Measurements from ENCODE around the gene WIPF1.

WIPF1 gene, protein sequence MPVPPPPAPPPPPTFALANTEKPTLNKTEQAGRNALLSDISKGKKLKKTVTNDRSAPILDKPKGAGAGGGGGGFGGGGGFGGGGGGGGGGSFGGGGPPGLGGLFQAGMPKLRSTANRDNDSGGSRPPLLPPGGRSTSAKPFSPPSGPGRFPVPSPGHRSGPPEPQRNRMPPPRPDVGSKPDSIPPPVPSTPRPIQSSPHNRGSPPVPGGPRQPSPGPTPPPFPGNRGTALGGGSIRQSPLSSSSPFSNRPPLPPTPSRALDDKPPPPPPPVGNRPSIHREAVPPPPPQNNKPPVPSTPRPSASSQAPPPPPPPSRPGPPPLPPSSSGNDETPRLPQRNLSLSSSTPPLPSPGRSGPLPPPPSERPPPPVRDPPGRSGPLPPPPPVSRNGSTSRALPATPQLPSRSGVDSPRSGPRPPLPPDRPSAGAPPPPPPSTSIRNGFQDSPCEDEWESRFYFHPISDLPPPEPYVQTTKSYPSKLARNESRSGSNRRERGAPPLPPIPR

GRCh38 chr2:174597345-174598047, at the start of gene WIPF1:
WIPF1 (minus strand) TSS chr2:174597804; CDS start chr2:174585573, 12,231 bp downstream.
- no peak for DNase-seq (ENCODE audit: low spot score)

DNA sequence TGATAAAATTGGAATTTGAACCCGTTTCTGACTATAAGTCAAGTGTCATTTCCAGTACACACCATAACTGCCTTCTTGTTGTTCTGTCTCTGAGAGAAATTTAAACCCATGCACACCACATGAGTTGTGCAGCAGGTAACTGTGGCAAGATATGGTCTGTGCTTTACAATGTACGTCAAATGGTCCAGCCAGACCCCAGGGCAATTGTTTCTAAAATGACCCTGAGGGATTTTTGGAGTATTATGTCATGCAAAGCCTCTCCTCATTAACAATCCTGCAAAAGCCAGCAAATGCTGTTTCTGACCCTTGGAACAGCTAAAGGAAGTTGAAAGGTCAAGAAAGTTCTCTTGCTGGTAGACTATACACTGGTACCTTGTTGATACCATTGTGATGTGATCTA, 47.7 kb upstream of the WIPF1 start:
- no peak for DNase-seq (ENCODE audit: low spot score)

- DNase-seq (ENCODE audit: low spot score) = no peak
Measured at GRCh38 chr2:174644406-174644805, 46.8 kb upstream of the WIPF1 start.

- DNase-seq (ENCODE audit: low spot score) = no peak
Measured at GRCh38 chr2:174643356-174643755, 45.8 kb upstream of the WIPF1 start.

- DNase-seq (ENCODE audit: low spot score) = no peak
Measured at GRCh38 chr2:174641168-174641567, 43.6 kb upstream of the WIPF1 start.

- no peak for DNase-seq (ENCODE audit: low spot score)
Measured at GRCh38 chr2:174636987-174637386, 39.4 kb upstream of the WIPF1 start.

GRCh38 chr2:174635776-174636404, 38.3 kb upstream of the WIPF1 start:
- no peak for DNase-seq (ENCODE audit: low spot score)

DNA sequence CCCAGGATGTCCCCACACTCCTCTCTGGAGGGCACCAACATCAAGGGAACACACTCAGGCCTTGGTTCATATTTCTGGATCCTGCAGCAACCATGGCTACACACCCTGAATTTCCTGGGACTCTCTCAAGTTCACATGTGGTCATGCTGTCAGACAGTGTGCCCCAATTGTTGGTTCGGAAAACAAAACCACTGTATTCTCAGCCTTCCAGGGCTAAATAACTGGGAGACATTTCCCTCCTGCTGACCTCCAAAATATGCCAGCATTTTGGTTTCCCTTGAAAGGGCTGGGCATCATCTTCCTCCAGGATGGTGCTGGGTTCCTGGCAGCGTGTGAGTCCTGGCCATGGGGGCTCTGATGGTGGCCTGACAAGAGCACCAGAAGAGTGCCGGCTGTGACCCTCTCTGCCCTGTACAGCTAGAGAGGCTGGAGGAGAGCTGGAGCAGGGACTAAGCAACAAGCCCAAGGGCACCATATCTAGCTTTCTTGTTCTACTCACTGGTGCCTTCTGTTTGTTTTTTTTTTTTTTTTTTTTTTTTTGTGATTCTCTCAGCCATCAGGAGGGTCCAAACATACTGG, 37.5 kb upstream of the WIPF1 start:
- no peak for DNase-seq (ENCODE audit: low spot score)

DNA sequence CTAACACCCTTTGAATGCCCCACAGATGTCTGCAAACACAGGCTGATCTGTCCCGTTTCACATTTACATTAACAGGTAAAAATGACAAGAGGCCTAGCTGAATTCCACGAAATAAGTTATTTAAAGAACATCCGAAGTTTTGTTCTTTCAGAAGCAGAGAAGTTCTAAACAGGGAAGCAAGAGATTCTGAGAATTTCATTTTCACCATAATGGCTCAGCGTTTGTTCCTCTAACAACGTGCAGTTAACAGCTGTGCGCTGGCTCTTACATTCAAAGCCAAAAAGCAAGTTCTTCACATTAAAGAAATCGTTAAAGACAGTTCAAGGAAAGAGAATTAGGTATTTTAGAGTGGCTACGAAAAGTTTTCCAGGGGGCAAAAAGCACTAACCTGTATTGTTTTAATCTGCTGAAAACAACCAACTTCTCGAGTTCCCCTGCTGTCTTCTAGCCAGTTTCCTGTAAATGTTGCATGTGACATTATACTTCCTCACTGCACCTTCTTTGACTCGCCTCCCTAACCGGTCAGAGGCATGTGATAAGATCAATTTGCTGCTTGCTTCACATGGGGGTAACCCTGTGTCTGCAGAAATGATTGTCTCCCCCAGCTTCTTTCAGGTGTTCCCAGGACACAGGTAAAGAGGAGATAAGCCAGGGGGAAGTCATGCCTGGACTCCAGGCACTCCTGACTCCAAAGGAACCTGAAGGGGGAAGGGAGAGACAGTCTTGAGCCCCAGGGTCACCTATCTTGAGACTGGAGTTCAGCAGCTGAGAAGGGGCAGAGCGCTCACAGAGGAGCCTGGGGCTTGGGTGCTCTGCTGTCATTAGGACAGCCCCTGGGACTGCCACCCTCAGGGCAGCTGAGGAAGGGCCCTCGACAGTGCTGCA, 36.8 kb upstream of the WIPF1 start:
- no peak for DNase-seq (ENCODE audit: low spot score)

- no peak for DNase-seq (ENCODE audit: low spot score)
Measured at GRCh38 chr2:174633623-174633930, 36.0 kb upstream of the WIPF1 start.

DNA sequence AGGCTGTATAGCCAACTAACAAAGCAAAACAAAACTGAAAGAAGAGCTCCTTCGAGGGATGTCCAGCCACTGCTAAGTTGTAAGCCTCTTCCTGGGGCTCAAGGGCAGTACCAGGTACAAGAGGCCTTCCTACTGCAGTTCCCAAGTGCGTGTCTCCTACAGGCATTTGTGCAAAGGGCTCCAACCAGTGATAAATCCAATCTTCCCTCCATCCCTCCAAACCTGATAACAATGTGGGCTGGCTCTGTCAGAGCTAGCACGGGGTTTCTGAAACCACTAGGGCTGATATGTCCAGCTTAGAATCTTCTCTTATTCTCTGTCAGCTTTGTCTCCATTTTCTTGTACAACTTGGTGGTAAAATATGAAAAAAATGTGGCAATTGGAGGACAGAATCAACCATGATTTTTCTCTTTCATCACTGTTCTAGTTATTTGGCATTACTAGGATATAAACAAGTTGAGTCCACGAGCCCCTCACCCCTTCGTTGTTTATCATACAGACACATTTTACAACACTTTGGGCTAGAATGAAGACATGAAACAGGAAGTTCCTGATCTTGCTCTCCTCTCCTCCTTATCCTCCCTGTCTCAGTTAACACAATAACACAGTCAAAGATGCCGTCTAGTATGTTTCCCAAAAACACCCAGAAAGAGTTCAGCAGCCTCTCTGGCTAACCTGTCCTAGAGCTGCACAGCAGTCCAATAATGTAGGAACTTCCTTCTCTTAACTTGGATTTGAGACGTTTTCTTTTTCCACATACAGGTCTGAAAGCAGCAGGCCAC, 35.4 kb upstream of the WIPF1 start:
- DNase-seq (ENCODE audit: low spot score) = no peak

GRCh38 chr2:174631009-174631981, 33.7 kb upstream of the WIPF1 start:
- no peak for DNase-seq (ENCODE audit: low spot score)

DNA sequence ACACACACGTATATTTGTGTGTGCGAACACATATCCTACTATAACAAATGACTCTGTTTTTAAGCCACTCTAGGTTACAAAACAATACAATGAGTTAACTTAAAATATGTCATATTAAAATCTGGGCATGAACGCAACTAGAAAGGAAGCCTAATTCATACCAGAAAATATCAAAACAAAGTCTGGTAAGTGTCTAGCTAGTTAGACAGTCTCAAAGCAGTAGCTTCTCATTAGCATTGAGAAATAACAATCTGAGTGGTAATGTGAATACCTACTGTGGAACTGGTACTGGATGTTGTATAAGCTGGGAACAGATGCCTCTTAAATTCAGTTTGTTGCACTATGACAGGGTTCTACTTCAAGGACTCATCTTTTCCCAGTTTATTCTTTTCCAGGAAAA, 32.5 kb upstream of the WIPF1 start:
- DNase-seq (ENCODE audit: low spot score) = no peak

- no peak for DNase-seq (ENCODE audit: low spot score)
Measured at GRCh38 chr2:174629506-174629905, 31.9 kb upstream of the WIPF1 start.

GRCh38 chr2:174628528-174629169, 31.0 kb upstream of the WIPF1 start:
- DNase-seq (ENCODE audit: low spot score) = no peak

DNA sequence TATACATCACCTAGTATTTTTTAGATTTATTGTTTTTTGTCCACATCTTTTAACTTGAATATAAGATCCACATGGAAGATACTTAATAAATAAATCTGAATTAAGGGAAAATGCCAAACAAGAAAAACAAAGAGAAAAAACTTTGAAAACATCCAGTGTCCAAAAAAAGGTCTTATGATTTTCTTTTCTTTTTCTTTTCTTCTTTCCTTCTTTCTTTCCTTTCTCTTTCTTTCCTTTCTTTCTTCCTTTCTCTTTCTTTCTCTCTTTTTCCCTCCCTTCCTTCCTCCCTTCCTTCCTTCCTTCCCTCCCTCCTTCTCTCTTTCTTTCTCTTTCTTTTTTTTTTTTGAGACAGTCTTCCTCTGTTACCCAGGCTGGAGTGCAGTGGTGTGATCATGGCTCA, 29.6 kb upstream of the WIPF1 start:
- no peak for DNase-seq (ENCODE audit: low spot score)

- DNase-seq (ENCODE audit: low spot score) = no peak
Measured at GRCh38 chr2:174624895-174625430, 27.4 kb upstream of the WIPF1 start.

GRCh38 chr2:174623690-174624089, 26.1 kb upstream of the WIPF1 start:
- DNase-seq (ENCODE audit: low spot score) = no peak

- no peak for DNase-seq (ENCODE audit: low spot score)
Measured at GRCh38 chr2:174623106-174623637, 25.6 kb upstream of the WIPF1 start.
